Activated naive CD4-positive, alpha-beta T cell treated with anti-CD3 and anti-CD28 coated beads, Interleukin-2, amount 50 U/mL, for 24 hours (primary cell): Measurements from ENCODE around the gene ATP13A1.
"Not testable (repeated sequence)": the region's sequence is repeated elsewhere in the genome, so short reads cannot be mapped to it uniquely, and the experiment has no call there.

Source experiments
- H3K27ac Mint-ChIP-seq: one replicate; pipeline ENCODE4 v1.8.0; 2021; ENCODE audit warnings: mild to moderate bottlenecking, mixed read lengths
- H3K27me3 Mint-ChIP-seq: one replicate; pipeline ENCODE4 v1.8.0; 2021; ENCODE audit warnings: mixed read lengths
- H3K36me3 Mint-ChIP-seq: one replicate; pipeline ENCODE4 v1.8.0; 2021; ENCODE audit warnings: mixed read lengths
- H3K4me1 Mint-ChIP-seq: one replicate; pipeline ENCODE4 v1.8.0; 2021; ENCODE audit warnings: mixed read lengths
- H3K4me3 Mint-ChIP-seq: one replicate; pipeline ENCODE4 v1.8.0; 2021; ENCODE audit warnings: mild to moderate bottlenecking, mixed read lengths
- H3K9me3 Mint-ChIP-seq: one replicate; pipeline ENCODE4 v1.8.0; 2021; ENCODE audit warnings: mixed read lengths

ATP13A1 gene

GRCh38 chr19:19674315-19674714, 10.8 kb upstream of the ATP13A1 start:
- peaks cover 6% of the 10 kb centered on the region for H3K9me3 Mint-ChIP-seq
- H3K27me3 Mint-ChIP-seq: no peaks in the 10 kb centered on the region
- H3K4me1 Mint-ChIP-seq: peaks cover 31% of the 10 kb centered on the region
- H3K36me3 Mint-ChIP-seq: peaks cover 52% of the 10 kb centered on the region
- peak overlapping the region; percentile 12 for H3K4me3 Mint-ChIP-seq
- no peak overlapping the region for H3K27ac Mint-ChIP-seq

GRCh38 chr19:19672816-19673215, 9.3 kb upstream of the ATP13A1 start:
- peaks cover 6% of the 10 kb centered on the region for H3K9me3 Mint-ChIP-seq
- no peaks in the 10 kb centered on the region for H3K27me3 Mint-ChIP-seq
- peaks cover 41% of the 10 kb centered on the region for H3K36me3 Mint-ChIP-seq
- peaks cover 37% of the 10 kb centered on the region for H3K4me1 Mint-ChIP-seq
- no peak overlapping the region for H3K4me3 Mint-ChIP-seq
- H3K27ac Mint-ChIP-seq: no peak overlapping the region

- H3K4me3 Mint-ChIP-seq: peak overlapping the region; percentile 88
- H3K9me3 Mint-ChIP-seq: no peaks in the 10 kb centered on the region
- peaks cover 28% of the 10 kb centered on the region for H3K4me1 Mint-ChIP-seq
- no peaks in the 10 kb centered on the region for H3K27me3 Mint-ChIP-seq
- peaks cover 15% of the 10 kb centered on the region for H3K36me3 Mint-ChIP-seq
- H3K27ac Mint-ChIP-seq: peak overlapping the region; percentile 90
Measured at GRCh38 chr19:19670070-19670551, 6.6 kb upstream of the ATP13A1 start.

- Mint-ChIP-seq H3K27ac (peak within 1 kb of the TSS; percentile 96), H3K36me3 (peaks cover 8% of the 10 kb centered on the region), H3K4me1 (peaks cover 26% of the 10 kb centered on the region), H3K27me3 (no peaks in the 10 kb centered on the region), H3K9me3 (no peaks in the 10 kb centered on the region), H3K4me3 (peak within 1 kb of the TSS; percentile 92)
Measured at GRCh38 chr19:19668230-19669012, 4.9 kb upstream of the ATP13A1 start, which contains the start of gene ZNF101. TSS of gene ZNF101 (plus strand) at chr19:19668839. CDS start at chr19:19668964, 125 bp downstream.

GRCh38 chr19:19665420-19665948, 2.0 kb upstream of the ATP13A1 start:
- H3K4me1 Mint-ChIP-seq: peaks cover 43% of the 10 kb centered on the region
- peak overlapping the region; percentile 39 for H3K4me3 Mint-ChIP-seq
- H3K9me3 Mint-ChIP-seq, H3K27ac Mint-ChIP-seq, H3K27me3 Mint-ChIP-seq, H3K36me3 Mint-ChIP-seq: not testable (repeated sequence)

- H3K4me1 Mint-ChIP-seq: peaks cover 30% of the 10 kb centered on the region
- peak overlapping the region; percentile 85 for H3K27ac Mint-ChIP-seq
- peak overlapping the region; percentile 92 for H3K4me3 Mint-ChIP-seq
- no peaks in the 10 kb centered on the region for H3K9me3 Mint-ChIP-seq
- peaks cover 5% of the 10 kb centered on the region for H3K36me3 Mint-ChIP-seq
- H3K27me3 Mint-ChIP-seq: no peaks in the 10 kb centered on the region
Measured at GRCh38 chr19:19662871-19663255, 613 bp downstream of the ATP13A1 start.

- Mint-ChIP-seq H3K9me3 (no peaks in the 10 kb centered on the region), H3K4me1 (peaks cover 30% of the 10 kb centered on the region), H3K27me3 (no peaks in the 10 kb centered on the region), H3K27ac (peak overlapping the region; percentile 85), H3K4me3 (peak overlapping the region; percentile 92), H3K36me3 (peaks cover 5% of the 10 kb centered on the region)
Measured at GRCh38 chr19:19662344-19662743, 1.1 kb downstream of the ATP13A1 start.

GRCh38 chr19:19661675-19662251, 1.7 kb downstream of the ATP13A1 start:
- Mint-ChIP-seq H3K4me1 (peaks cover 26% of the 10 kb centered on the region), H3K27ac (peak overlapping the region; percentile 81), H3K4me3 (peak overlapping the region; percentile 92), H3K27me3 (no peaks in the 10 kb centered on the region), H3K9me3 (no peaks in the 10 kb centered on the region), H3K36me3 (peaks cover 7% of the 10 kb centered on the region)

GRCh38 chr19:19661141-19661674, 2.3 kb downstream of the ATP13A1 start:
- Mint-ChIP-seq H3K4me1 (peaks cover 24% of the 10 kb centered on the region), H3K9me3 (no peaks in the 10 kb centered on the region), H3K27ac (peak overlapping the region; percentile 81), H3K4me3 (peak overlapping the region; percentile 92), H3K36me3 (peaks cover 7% of the 10 kb centered on the region), H3K27me3 (no peaks in the 10 kb centered on the region)

GRCh38 chr19:19659646-19660245, 3.7 kb downstream of the ATP13A1 start:
- Mint-ChIP-seq H3K36me3 (peaks cover 7% of the 10 kb centered on the region), H3K4me3 (peak overlapping the region; percentile 4), H3K4me1 (peaks cover 24% of the 10 kb centered on the region), H3K27ac (no peak overlapping the region), H3K27me3 (no peaks in the 10 kb centered on the region), H3K9me3 (no peaks in the 10 kb centered on the region)

- Mint-ChIP-seq H3K4me1 (peaks cover 15% of the 10 kb centered on the region), H3K9me3 (no peaks in the 10 kb centered on the region), H3K4me3 (no peak overlapping the region), H3K27me3 (no peaks in the 10 kb centered on the region), H3K36me3 (peaks cover 13% of the 10 kb centered on the region), H3K27ac (no peak overlapping the region)
Measured at GRCh38 chr19:19657397-19657783, 6.1 kb downstream of the ATP13A1 start.

- peaks cover 8% of the 10 kb centered on the region for H3K4me1 Mint-ChIP-seq
- no peaks in the 10 kb centered on the region for H3K9me3 Mint-ChIP-seq
- H3K27ac Mint-ChIP-seq: no peak overlapping the region
- H3K4me3 Mint-ChIP-seq: no peak overlapping the region
- H3K27me3 Mint-ChIP-seq: no peaks in the 10 kb centered on the region
- H3K36me3 Mint-ChIP-seq: peaks cover 13% of the 10 kb centered on the region
Measured at GRCh38 chr19:19656451-19657396, 6.8 kb downstream of the ATP13A1 start.

- Mint-ChIP-seq H3K27ac (no peak overlapping the region), H3K36me3 (peaks cover 13% of the 10 kb centered on the region), H3K9me3 (no peaks in the 10 kb centered on the region), H3K27me3 (no peaks in the 10 kb centered on the region), H3K4me1 (no peaks in the 10 kb centered on the region), H3K4me3 (no peak overlapping the region)
Measured at GRCh38 chr19:19655641-19656343, 7.7 kb downstream of the ATP13A1 start.

GRCh38 chr19:19655051-19655594, 8.4 kb downstream of the ATP13A1 start:
- Mint-ChIP-seq H3K27ac (no peak overlapping the region), H3K27me3 (no peaks in the 10 kb centered on the region), H3K4me3 (no peak overlapping the region), H3K4me1 (no peaks in the 10 kb centered on the region), H3K36me3 (peaks cover 15% of the 10 kb centered on the region), H3K9me3 (no peaks in the 10 kb centered on the region)
